Peyer's patch (tissue), 4 donors: ENCODE measurements around the gene EIF3I. TPM values are rescaled to one million over a fixed set of nuclear protein-coding genes. Genes with fewer than 3 reads are reported as not detected.

ENCODE experiments used
- DNase-seq, 3 donors: peaks; one replicate each; pipeline ENCODE4 v3.0.0-alpha.2; 2017 to 2019
- H3K27ac ChIP-seq, 4 donors: fragments of 200-600 bp; sonication (generic); one replicate each; pipeline ENCODE4 v1.5.1; 2016 to 2019
- H3K27me3 ChIP-seq, 2 donors: fragments of 200-600 bp; sonication (generic); one replicate each; pipeline ENCODE4 v1.5.1; 2019
- H3K36me3 ChIP-seq, 3 donors: fragments of 200-600 bp; sonication (generic); one replicate each; pipeline ENCODE4 v1.5.1; 2016 to 2019
- H3K4me1 ChIP-seq, 4 donors: fragments of 200-600 bp; sonication (generic); one replicate each; pipeline ENCODE4 v1.5.1; 2016 to 2019
- H3K4me3 ChIP-seq, 4 donors: fragments of 200-600 bp; sonication (generic); 1 replicate in 3 of 4; 2 replicates in 1 of 4; pipeline ENCODE4 v1.5.1; 2016 to 2019; ENCODE audit warnings: mild to moderate bottlenecking in 1 of 4
- H3K9me3 ChIP-seq, 4 donors: fragments of 200-600 bp; sonication (generic); one replicate each; pipeline ENCODE4 v1.5.1; 2016 to 2019; ENCODE audit warnings: mild to moderate bottlenecking in 1 of 4
- POLR2A ChIP-seq, 2 donors: fragments of 450-650 bp; IDR thresholded peaks; one replicate each; pipeline ENCODE4 v1.5.1; 2017; ENCODE audit warnings: antibody characterized with exemption in 2 of 2, mild to moderate bottlenecking in 2 of 2, moderate library complexity in 2 of 2
- small RNA-seq, 2 donors: library from RNA; depleted of rRNA; stranded (forward); fragments of <200 nt; gene quantifications; one replicate each; pipeline ENCODE3, GENCODE V24; 2016
- total RNA-seq, 4 donors: library from RNA; depleted of rRNA; stranded (reverse); fragments of >200 nt; gene quantifications; one replicate each; pipeline ENCODE4 v1.1.0, GENCODE V29; 2016
- TF ChIP-seq, protein P1 (sequence below), 6 experiments: fragments of 450-650 bp in 4 of 6; fragments of 200-600 bp in 2 of 6; sonication (generic) in 1 of 6; IDR thresholded peaks; one replicate each; pipeline ENCODE4 v1.5.1; 2017 to 2019; ENCODE audit warnings: antibody characterized with exemption in 6 of 6, mild to moderate bottlenecking in 3 of 6, moderate library complexity in 1 of 6

The EIF3I gene
- total RNA-seq, 4 donors from 2014 or later, result 76.1 to 105 (median 84.7) TPM

DNA sequence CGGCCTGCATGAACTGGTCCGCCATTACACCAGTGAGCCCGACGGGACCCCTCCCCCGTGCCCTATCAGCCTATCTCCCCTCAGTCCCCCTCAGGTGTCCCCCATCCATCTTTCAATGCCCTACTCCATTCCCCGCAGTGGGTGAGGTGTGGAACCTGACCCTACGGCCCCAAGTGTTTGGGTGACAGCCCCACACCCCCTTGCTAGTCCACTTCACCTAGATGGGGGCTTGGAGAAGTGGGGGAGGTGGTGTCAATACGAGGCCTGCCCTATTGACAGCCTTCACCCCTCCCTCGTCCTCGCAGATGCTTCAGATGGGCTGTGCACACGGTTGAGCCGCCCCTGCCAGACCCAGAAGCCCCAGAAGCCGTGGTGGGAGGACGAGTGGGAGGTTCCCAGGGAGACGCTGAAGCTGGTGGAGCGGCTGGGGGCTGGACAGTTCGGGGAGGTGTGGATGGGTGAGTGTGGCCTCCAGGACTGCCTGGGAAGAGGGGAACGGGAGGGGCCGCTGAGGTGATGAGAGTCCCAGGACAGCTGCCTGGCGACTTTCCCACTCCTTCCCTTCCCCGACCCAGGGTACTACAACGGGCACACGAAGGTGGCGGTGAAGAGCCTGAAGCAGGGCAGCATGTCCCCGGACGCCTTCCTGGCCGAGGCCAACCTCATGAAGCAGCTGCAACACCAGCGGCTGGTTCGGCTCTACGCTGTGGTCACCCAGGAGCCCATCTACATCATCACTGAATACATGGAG is 54.0 kb downstream of the EIF3I start:
- H3K4me1 ChIP-seq, result peaks cover 0 to 8% (median 8%) of the 10 kb centered on the region in 4 donors
- H3K36me3 ChIP-seq, result no peaks in the 10 kb centered on the region
- H3K4me3 ChIP-seq, result no peak overlapping the region
- TF ChIP-seq, protein P1, sequence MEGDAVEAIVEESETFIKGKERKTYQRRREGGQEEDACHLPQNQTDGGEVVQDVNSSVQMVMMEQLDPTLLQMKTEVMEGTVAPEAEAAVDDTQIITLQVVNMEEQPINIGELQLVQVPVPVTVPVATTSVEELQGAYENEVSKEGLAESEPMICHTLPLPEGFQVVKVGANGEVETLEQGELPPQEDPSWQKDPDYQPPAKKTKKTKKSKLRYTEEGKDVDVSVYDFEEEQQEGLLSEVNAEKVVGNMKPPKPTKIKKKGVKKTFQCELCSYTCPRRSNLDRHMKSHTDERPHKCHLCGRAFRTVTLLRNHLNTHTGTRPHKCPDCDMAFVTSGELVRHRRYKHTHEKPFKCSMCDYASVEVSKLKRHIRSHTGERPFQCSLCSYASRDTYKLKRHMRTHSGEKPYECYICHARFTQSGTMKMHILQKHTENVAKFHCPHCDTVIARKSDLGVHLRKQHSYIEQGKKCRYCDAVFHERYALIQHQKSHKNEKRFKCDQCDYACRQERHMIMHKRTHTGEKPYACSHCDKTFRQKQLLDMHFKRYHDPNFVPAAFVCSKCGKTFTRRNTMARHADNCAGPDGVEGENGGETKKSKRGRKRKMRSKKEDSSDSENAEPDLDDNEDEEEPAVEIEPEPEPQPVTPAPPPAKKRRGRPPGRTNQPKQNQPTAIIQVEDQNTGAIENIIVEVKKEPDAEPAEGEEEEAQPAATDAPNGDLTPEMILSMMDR (IDR thresholded peaks at IDR 0.05), result no peak
- TF ChIP-seq POLR2A (IDR thresholded peaks at IDR 0.05), result no peak
- no peaks in the 10 kb centered on the region for H3K9me3 ChIP-seq
- H3K27me3 ChIP-seq, result no peaks in the 10 kb centered on the region
- H3K27ac ChIP-seq, result no peak overlapping the region
- no peak for DNase-seq

Small RNAs within 50 kb of the gene (small RNA-seq; reads per million reads assigned to genes)
- 0 reads per million in 2 donors for gene RF00017

Other genes starting within 250 kb of the EIF3I start
- 10 to 100 TPM; 54.2 to 97.4 (median 59.7) TPM for gene KHDRBS1, start 208.5 kb upstream of the EIF3I start, total RNA-seq
- 1 to 10 TPM; 2.5 to 9.9 (median 6.6) TPM for gene TMEM39B, start 149.5 kb upstream of the EIF3I start, total RNA-seq
- gene KPNA6, start 114.4 kb upstream of the EIF3I start, total RNA-seq, result 10 to 100 TPM; 24.8 to 29.8 (median 25.6) TPM
- 10 to 100 TPM; 27.1 to 46.2 (median 31.0) TPM for gene TXLNA, start 42.7 kb upstream of the EIF3I start, total RNA-seq
- 1 to 10 TPM in 2 of 4 donors, not detected in 2; 1.1 to 2.4 TPM for gene CCDC28B, start 21.8 kb upstream of the EIF3I start, total RNA-seq
- 1 to 10 TPM in 3 of 4 donors, under 1 TPM in 1; 0.88 to 8.3 (median 2.6) TPM for gene IQCC, start 16.7 kb upstream of the EIF3I start, total RNA-seq
- gene DCDC2B, start 13.3 kb upstream of the EIF3I start, total RNA-seq, result under 1 TPM in 1 of 4 donors, not detected in 3; 0.85 TPM
- 10 to 100 TPM; 15.9 to 47.0 (median 25.4) TPM for gene TMEM234, start 54 bp upstream of the EIF3I start, total RNA-seq
- 1 to 10 TPM in 2 of 4 donors, not detected in 2; 4.1 to 5.1 TPM for gene FAM167B, start 24.8 kb downstream of the EIF3I start, total RNA-seq
- gene LCK, start 28.9 kb downstream of the EIF3I start, total RNA-seq, result 10 to 100 TPM in 2 of 4 donors, 1 to 10 TPM in 2; 8.6 to 59.4 (median 12.4) TPM
- gene HDAC1, start 69.7 kb downstream of the EIF3I start, total RNA-seq, result 100 to 1,000 TPM in 3 of 4 donors, 10 to 100 TPM in 1; 93.0 to 147 (median 122) TPM
- gene MARCKSL1, start 113.8 kb downstream of the EIF3I start, total RNA-seq, result 10 to 100 TPM; 19.1 to 51.2 (median 35.9) TPM
- gene FAM229A, start 140.1 kb downstream of the EIF3I start, total RNA-seq, result 10 to 100 TPM; 15.7 to 44.5 (median 25.6) TPM
- 1 to 10 TPM in 1 of 4 donors, not detected in 3; 5.2 TPM for gene TSSK3, start 140.1 kb downstream of the EIF3I start, total RNA-seq
- gene BSDC1, start 172.0 kb downstream of the EIF3I start, total RNA-seq, result 100 to 1,000 TPM in 3 of 4 donors, 10 to 100 TPM in 1; 89.1 to 140 (median 109) TPM
- gene ZBTB8B, start 242.7 kb downstream of the EIF3I start, total RNA-seq, result under 1 TPM in 2 of 4 donors, not detected in 2; 0.13 to 0.19 TPM